Epidermal melanocyte (primary cell): ENCODE results near the gene ZNF366.
"Not testable (repeated sequence)": the region's sequence is repeated elsewhere in the genome, so short reads cannot be mapped to it uniquely, and the experiment has no call there.

Source experiments
- DNase-seq: peaks from one replicate; pipeline ENCODE4 v3.0.0; 2011; ENCODE audit warnings: low spot score; ENCODE audit not compliant: insufficient read length

ZNF366 gene

GRCh38 chr5:72408603-72409002 is 98.6 kb downstream of the ZNF366 start:
- DNase-seq, result no peak

DNA sequence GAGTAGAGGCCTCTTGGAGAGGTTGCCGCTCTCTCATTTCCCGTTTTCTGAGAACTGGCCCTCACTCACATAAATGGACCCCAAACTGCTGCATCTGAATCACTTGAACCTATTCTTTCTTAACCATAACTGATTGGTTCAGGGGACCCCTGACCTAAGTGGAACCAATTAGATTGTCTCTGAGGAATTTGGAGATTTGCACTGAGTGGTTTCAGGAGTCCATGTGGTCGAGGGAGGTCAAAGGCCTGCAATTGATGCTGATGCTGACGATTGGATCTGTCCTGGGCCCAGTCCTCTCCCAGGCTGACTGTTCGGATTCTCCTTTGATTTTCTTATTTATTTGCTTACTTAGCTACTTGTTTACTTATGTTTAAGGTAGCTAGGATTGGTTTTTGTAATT is 99.1 kb downstream of the ZNF366 start:
- DNase-seq, result no peak

- DNase-seq, result no peak
These were observed 99.7 kb downstream of the ZNF366 start for GRCh38 chr5:72407541-72407940.

DNA sequence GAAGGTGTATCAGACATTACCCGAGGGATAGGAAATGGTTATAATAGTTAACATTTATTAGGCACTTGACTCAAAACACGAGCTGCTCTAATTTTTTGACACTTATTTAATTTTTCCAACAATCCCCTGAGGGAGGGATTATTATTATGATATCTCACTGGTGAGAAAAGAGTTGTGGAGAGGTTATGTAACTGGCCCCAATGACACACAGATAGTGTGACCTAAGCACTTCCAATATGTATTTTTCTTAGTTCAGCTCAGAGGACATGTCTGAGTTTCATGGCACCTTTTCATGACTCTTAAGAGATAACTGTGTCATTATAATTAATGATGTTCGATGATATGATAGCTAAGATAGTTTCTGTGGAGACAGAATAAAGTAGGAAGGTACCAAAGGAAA is 100.1 kb downstream of the ZNF366 start:
- no peak for DNase-seq

DNA sequence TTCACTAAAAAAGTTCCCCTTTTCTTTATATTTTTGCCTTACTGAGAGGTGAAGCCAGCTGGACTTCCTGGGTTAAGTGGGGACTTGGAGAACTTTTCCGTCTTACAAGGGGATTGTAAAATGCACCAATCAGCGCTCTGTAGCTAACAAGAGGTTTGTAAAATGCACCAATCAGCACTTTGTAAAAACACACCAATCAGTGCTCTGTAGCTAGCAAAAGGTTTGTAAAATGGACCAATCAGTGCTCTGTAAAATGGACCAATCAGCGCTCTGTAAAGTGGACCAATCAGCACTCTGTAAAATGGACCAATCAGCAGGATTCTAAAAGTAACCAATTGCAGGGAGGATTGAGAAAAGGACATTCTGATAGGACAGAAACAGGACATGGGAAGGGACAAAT is 102.4 kb downstream of the ZNF366 start:
- DNase-seq, result not testable (repeated sequence)

GRCh38 chr5:72402959-72403628 is 104.1 kb downstream of the ZNF366 start:
- no peak for DNase-seq

DNA sequence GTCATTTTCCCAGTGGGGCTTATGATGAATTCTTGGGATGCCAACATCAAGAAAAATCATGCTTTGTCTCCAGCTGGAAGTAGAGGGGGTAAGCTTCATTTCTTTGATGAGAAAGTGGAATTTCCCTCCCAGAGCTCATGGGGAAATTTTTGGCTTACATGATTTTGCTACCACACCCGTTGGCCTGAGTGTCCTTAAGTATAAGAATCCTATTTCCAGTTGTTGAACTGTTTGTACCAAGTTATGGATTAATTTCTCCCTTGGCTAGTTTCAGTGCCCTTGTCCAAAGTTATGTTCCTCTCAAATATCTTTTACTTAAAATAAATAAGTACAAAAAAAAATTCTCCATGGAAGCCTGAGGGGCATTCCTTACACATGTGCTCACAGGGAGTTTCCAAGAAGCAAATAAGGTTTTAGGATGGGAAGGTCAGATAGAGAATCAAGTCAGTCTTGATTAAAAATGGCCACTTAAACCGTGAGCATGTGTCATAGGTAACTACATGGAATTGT is 104.8 kb downstream of the ZNF366 start:
- no peak for DNase-seq

DNA sequence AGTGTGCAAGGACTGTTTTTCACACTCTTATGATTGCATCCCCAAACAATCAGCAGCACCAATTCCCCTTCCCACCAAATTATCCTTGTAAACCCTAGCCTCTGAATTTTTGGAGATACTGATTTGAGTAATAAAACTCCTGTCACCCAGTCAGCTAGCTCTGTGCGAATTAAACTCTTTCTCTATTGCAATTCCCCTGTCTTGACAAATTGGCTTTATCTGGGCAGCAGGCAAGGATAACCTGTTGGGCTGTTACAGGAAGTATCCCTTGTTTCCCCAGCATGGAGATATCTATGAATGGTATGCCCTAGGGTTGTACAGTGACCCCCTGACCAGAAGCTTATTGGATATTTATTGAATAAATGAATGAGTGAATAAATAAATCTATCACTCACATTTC is 106.3 kb downstream of the ZNF366 start:
- no peak for DNase-seq

GRCh38 chr5:72397836-72398235 is 109.4 kb downstream of the ZNF366 start:
- no peak for DNase-seq

DNA sequence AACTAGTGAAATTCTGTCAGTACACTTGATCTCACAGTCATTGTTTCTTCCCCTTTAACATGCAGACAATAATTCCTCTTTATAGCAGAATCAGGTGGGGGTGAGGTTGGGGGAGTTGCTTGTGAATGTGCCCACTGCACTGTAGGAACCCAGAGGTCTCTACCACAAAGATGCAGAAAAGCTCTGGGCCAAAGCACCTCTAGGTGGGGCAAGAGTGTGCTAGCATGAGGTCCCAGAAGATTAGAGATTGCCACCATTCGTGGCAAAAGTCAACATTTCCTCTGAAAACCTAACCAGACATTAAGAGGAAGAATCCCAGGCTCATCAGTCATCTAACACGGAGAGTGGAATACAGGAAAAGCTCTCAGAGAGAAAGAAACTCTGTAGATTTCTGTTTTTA is 112.5 kb downstream of the ZNF366 start:
- no peak for DNase-seq

- no peak for DNase-seq
These were observed 114.2 kb downstream of the ZNF366 start for GRCh38 chr5:72393052-72393451.
